Stimulated activated CD4-positive, alpha-beta T cell treated with anti-CD3 and anti-CD28 coated beads, Interleukin-12 subunit alpha, Interleukin-12 subunit beta, amount 100 ng/mL, for 48 hours (primary cell): ENCODE results near the gene ZBP1.

ENCODE experiments used
- DNase-seq, 3 donors: peaks; one replicate each; pipeline ENCODE4 v3.0.0-alpha.2; 2020; ENCODE audit warnings: low read depth in 2 of 3, low spot score in 1 of 3

ZBP1 gene

GRCh38 chr20:57576002-57576401 lies 44.2 kb downstream of the ZBP1 start:
- DNase-seq: no peak

- no peak for DNase-seq
Observed at GRCh38 chr20:57574954-57575353, 45.3 kb downstream of the ZBP1 start.

DNA sequence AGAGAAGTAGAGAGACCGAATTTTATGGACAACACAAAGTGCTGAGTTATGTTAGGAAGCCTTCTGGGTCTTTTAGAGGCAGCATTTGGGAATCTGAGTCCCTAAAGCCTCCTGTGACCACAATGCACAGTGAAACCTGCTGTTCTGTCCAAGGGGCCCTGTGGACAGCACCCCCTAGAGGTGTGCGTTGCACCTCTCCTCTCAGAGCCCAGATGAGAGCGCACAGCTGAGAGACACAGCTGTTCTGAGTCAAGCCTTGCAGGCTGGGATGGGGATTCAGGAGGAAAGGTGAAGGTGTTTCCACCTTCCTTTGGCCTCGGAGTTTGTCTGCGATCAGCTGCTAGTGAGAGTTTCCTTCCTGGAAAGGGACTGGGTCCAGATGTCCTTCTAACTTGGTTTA lies 46.3 kb downstream of the ZBP1 start:
- no peak for DNase-seq

GRCh38 chr20:57573242-57573641 lies 47.0 kb downstream of the ZBP1 start:
- no peak for DNase-seq

GRCh38 chr20:57571782-57572416 lies 48.3 kb downstream of the ZBP1 start:
- no peak for DNase-seq

GRCh38 chr20:57570920-57571319 lies 49.3 kb downstream of the ZBP1 start:
- DNase-seq: no peak

GRCh38 chr20:57570145-57570850 lies 49.9 kb downstream of the ZBP1 start:
- no peak for DNase-seq

GRCh38 chr20:57568960-57569359 lies 51.3 kb downstream of the ZBP1 start:
- no peak for DNase-seq

DNA sequence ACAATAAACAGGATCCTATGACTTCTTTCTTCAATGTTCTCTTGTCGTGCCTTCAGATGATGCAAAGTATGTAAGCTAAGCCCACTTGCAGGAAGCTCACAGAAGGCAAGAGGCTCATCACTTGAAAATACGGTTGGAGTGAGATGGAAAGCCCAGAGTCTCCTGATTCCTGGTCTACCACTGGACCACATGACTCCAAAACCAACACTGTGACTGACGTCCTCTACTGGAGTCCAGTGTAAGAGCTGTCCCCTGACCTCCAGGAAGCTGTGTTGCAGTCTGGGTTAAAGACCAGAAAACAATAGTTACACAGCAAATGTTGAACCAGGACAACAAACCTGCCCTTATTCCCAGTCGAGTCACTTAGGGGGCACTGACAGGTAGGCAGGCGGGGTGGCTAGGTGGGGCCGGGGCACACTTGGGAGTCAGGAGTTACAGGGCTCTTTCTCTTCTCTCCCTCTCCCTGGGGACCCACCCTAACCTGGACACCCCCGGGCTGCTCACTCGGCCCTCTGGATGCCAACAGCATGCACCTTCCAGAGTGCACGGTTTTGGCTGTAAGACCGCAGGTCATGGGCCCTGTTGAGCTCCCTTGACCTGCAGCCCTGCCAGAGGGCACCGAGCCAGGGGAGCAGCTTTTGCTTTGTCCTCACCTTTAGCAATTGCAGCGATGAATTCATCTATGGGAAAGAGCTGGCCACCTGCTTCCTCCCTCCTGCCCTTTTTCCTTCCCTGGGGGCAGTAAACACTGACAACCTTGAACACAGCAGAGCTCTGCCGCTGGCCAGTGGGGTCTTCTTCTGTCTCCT lies 51.9 kb downstream of the ZBP1 start:
- no peak for DNase-seq

- no peak for DNase-seq
Observed at GRCh38 chr20:57567471-57568079, 52.7 kb downstream of the ZBP1 start.

- DNase-seq: no peak
Observed at GRCh38 chr20:57566803-57567459, 53.3 kb downstream of the ZBP1 start.

DNA sequence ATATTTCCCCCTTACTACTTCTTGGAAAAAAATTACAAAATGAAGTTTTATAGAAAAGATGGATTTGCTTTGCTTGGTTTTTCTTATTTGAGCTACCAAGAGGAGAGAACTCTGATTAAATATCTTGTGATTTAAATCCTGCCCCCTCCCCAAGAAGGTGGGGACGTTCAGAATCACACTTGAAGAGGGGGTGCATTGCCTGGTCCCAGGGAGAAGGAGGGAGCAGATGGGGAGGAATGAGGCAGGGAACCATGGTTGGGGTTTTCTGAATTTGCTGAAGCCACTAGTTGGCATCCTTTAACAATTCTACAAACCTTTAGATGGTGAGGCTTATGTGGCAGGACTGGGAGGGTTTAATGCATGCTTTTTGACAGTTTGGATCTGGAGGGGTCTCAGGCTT lies 53.8 kb downstream of the ZBP1 start:
- no peak for DNase-seq

DNA sequence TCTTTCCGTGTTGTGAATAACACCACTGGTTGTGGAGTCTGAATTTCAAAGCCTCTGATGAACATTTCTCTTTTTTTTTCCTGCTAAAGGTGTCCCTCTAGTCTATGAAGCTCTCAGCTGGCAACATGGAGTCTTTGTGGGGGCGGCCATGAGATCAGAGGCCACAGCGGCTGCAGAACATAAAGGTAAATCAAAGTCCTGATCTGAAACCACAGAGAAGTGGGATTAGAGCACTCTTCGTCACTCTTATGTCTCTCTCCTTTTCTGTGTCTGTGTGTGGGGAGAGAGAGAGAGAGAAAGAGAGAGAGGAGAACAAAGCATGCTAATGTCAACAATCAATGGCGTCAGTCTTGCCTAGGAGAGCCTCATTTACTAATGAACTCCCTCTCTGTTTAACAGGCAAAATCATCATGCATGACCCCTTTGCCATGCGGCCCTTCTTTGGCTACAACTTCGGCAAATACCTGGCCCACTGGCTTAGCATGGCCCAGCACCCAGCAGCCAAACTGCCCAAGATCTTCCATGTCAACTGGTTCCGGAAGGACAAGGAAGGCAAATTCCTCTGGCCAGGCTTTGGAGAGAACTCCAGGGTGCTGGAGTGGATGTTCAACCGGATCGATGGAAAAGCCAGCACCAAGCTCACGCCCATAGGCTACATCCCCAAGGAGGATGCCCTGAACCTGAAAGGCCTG lies 55.1 kb downstream of the ZBP1 start:
- no peak for DNase-seq

GRCh38 chr20:57564180-57564802 lies 55.9 kb downstream of the ZBP1 start:
- no peak for DNase-seq

DNA sequence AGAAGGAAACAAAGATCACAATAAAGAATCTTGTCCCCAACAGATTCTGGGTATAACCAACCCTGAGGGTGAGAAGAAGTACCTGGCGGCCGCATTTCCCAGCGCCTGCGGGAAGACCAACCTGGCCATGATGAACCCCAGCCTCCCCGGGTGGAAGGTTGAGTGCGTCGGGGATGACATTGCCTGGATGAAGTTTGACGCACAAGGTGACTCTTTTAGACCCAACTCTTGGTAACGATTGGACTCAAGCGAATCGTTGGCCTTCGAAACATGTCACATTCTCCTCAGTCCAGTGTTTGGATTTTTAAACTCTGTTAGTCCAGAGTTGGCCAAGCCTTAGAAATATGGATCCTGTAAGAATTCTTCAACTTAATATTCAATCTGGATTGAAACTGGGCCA lies 56.7 kb downstream of the ZBP1 start:
- DNase-seq: no peak

DNA sequence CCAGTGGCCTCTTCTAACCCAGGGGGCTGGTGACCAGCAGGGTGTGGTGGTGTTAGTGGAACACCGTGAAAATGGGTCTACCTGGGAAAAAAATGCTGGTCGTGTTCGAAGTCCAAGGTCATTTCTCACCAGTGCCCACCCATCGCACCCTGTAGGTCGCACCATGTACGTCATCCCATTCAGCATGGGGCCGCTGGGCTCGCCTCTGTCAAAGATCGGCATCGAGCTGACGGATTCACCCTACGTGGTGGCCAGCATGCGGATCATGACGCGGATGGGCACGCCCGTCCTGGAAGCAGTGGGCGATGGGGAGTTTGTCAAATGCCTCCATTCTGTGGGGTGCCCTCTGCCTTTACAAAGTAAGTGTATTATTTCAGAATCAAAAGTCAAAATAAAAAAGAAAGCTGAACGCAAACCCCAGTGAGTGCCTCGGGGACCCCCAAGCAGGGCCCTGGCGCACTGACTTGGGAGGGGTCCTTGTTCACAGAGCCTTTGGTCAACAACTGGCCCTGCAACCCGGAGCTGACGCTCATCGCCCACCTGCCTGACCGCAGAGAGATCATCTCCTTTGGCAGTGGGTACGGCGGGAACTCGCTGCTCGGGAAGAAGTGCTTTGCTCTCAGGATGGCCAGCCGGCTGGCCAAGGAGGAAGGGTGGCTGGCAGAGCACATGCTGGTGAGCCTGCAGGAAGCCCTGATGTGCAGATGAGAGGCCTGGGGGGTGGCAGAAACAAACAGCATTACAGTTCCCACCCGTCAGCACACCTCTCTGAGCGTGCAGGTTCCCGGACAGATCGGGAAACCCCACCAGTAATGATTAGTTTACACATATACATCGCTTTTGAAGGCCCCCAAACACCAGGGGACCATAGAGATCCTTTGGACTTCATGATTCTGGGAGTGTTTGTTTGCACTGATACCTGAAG lies 57.4 kb downstream of the ZBP1 start:
- no peak for DNase-seq

GRCh38 chr20:57561356-57562279 lies 58.6 kb downstream of the ZBP1 start:
- DNase-seq: no peak
